ENCODE data around the gene KDM2A.
"Not testable (repeated sequence)": the region's sequence is repeated elsewhere in the genome, so short reads cannot be mapped to it uniquely, and the experiment has no call there.

Gene KDM2A

GRCh38 chr11:67178421-67178820, 59.4 kb downstream of the KDM2A start:
- TF ChIP-seq CTCF (IDR thresholded peaks at IDR 0.05; ENCODE audit: borderline replicate concordance, control extremely low read depth, extremely low read depth, insufficient read depth, missing control alignments), result no peak
- in situ Hi-C loops (cut with MboI; ENCODE audit: low sequenced_read_pairs, unreplicated experiment), result loop anchor here (10.0 kb wide), 1 partner anchor 94 kb away; no protein-coding TSS in a partner anchor
- no peak for DNase-seq (ENCODE audit: low spot score)

GRCh38 chr11:67178878-67179277, 59.8 kb downstream of the KDM2A start:
- in situ Hi-C loops (cut with MboI; ENCODE audit: low sequenced_read_pairs, unreplicated experiment), result loop anchor here (10.0 kb wide), 1 partner anchor 94 kb away; no protein-coding TSS in a partner anchor
- no peak for DNase-seq (ENCODE audit: low spot score)
- no peak for TF ChIP-seq CTCF (IDR thresholded peaks at IDR 0.05; ENCODE audit: borderline replicate concordance, control extremely low read depth, extremely low read depth, insufficient read depth, missing control alignments)

DNA sequence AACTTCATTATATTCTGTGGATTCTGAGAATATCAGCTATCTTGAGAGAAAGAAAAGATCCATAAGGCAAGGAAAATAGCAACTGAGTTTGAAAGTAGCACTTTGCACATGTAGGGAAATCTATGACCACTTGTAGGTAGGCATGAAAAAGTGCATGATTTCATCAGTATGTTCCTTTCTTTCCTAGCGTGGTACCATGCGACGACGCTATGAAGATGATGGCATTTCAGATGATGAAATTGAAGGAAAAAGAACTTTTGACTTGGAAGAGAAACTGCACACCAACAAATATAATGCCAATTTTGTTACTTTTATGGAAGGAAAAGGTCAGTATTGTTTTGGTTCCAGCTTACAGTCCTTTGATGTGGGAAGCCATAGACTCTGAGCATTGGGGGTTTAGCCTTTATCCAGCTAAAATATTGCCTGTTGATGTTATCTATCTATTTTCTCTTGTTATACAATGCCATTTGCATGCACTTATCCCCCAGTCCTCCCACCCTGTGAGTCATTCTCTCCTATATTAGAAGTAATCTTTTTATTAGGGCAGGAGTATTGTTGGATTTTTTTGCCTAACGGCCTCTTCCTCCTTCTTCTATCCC, 60.9 kb downstream of the KDM2A start:
- in situ Hi-C loops (cut with MboI; ENCODE audit: low sequenced_read_pairs, unreplicated experiment), result loop anchor here (10.0 kb wide), 1 partner anchor 95 kb away; no protein-coding TSS in a partner anchor
- no peak for DNase-seq (ENCODE audit: low spot score)
- TF ChIP-seq CTCF (IDR thresholded peaks at IDR 0.05; ENCODE audit: borderline replicate concordance, control extremely low read depth, extremely low read depth, insufficient read depth, missing control alignments), result no peak

DNA sequence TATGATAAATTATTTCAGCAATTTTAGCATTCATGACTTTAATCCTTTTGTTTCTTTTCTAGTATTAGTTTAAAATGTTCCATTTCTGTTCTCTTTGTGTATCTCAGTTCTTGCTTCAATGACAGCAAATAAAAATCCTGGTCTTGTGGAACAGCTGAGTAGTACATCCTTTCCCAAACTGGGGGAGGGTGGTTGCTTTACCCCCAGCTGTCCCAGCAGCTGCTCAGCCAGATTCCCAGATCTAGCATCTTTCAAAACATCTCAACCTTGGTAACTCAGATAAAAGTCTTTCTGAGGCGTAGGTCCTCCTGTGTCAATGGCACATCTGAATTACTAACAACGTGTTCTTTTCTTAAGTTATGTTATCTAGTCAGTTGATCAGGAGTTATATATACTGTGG, 75.0 kb downstream of the KDM2A start:
- in situ Hi-C loops (cut with MboI; ENCODE audit: low sequenced_read_pairs, unreplicated experiment), result no loop called here
- DNase-seq (ENCODE audit: low spot score), result no peak

GRCh38 chr11:67195971-67196456, 77.0 kb downstream of the KDM2A start:
- no peak for TF ChIP-seq CTCF (IDR thresholded peaks at IDR 0.05; ENCODE audit: borderline replicate concordance, control extremely low read depth, extremely low read depth, insufficient read depth, missing control alignments)
- in situ Hi-C loops (cut with MboI; ENCODE audit: low sequenced_read_pairs, unreplicated experiment), result no loop called here
- DNase-seq (ENCODE audit: low spot score), result no peak

More for the DNA sequence above, 75.0 kb downstream of the KDM2A start:
- no peak for TF ChIP-seq CTCF (IDR thresholded peaks at IDR 0.05; ENCODE audit: borderline replicate concordance, control extremely low read depth, extremely low read depth, insufficient read depth, missing control alignments)

DNA sequence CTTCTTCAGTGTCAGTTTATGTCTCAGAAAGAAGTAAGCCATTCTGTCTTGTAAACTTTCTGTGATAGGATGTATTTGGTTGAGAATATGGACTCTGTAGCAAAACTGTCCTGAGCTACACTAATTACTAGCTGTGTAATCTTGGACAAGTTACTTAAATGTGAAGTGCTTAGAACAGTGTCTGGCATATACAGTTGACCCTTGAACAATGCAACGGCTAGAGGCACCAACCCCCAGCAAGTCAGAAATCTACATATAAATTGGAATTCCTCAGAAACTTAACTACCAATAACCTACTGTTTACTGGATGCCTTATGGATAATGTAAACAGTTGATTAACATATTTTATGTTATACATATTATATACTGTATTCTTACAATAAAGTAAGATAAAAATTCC, 78.5 kb downstream of the KDM2A start:
- TF ChIP-seq CTCF (IDR thresholded peaks at IDR 0.05; ENCODE audit: borderline replicate concordance, control extremely low read depth, extremely low read depth, insufficient read depth, missing control alignments), result no peak
- no peak for DNase-seq (ENCODE audit: low spot score)
- in situ Hi-C loops (cut with MboI; ENCODE audit: low sequenced_read_pairs, unreplicated experiment), result no loop called here

DNA sequence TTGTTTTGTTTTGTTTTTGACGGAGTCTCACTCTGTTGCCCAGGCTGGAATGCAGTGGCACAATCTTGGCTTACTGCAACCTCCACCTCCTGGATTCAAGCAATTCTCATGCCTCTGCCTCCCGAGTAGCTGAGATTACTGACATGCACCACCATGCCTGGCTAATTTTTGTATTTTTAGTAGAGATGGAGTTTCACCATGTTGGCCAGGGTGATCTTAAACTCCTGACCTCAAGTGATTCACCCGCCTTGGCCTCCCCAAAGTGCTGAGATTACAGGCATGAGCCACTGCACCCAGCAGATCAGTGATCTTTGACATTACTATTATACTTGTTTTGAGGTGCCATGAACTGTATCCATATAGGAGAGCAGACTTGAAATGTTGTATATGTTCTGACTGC, 79.7 kb downstream of the KDM2A start:
- DNase-seq (ENCODE audit: low spot score); in situ Hi-C loops (cut with MboI; ENCODE audit: low sequenced_read_pairs, unreplicated experiment): not testable (repeated sequence)
